Smooth muscle cell (in vitro differentiated cells): ENCODE results near the gene MYO18B. TPM values are rescaled to one million over a fixed set of nuclear protein-coding genes. Genes with fewer than 3 reads are reported as not detected.

Experiments
- DNase-seq: peaks from one replicate; lab custom pipeline; 2025; ENCODE audit not compliant: unreplicated experiment; lab: John Stamatoyannopoulos, UW
- H2AFZ ChIP-seq: fragments of 200-600 bp; sonication (generic); 2 replicates; pipeline ENCODE4 v1.6.0; 2016; ENCODE audit warnings: antibody characterized with exemption, low read depth, mild to moderate bottlenecking
- H3F3A ChIP-seq: fragments of 200-600 bp; sonication (generic); 2 replicates; pipeline ENCODE4 v1.6.0; 2017; ENCODE audit warnings: antibody characterized with exemption, low read depth
- H3K27ac ChIP-seq: fragments of 200-600 bp; sonication (generic); 2 replicates; pipeline ENCODE4 v1.5.1; 2016; ENCODE audit warnings: low read depth, mild to moderate bottlenecking
- H3K27me3 ChIP-seq: fragments of 200-600 bp; sonication (generic); 2 replicates; pipeline ENCODE4 v1.6.1; 2016; ENCODE audit warnings: low read depth, mild to moderate bottlenecking
- H3K36me3 ChIP-seq: fragments of 200-600 bp; sonication (generic); 2 replicates; pipeline ENCODE4 v1.5.1; 2016; ENCODE audit warnings: low read depth
- H3K4me1 ChIP-seq: fragments of 200-600 bp; sonication (generic); 2 replicates; pipeline ENCODE4 v1.5.1; 2016; ENCODE audit warnings: low read depth
- H3K4me2 ChIP-seq: fragments of 200-600 bp; sonication (generic); 2 replicates; pipeline ENCODE4 v1.6.0; 2016; ENCODE audit warnings: mild to moderate bottlenecking
- H3K4me3 ChIP-seq: fragments of 200-600 bp; sonication (generic); 2 replicates; pipeline ENCODE4 v1.5.1; 2016; ENCODE audit warnings: mild to moderate bottlenecking
- H3K79me2 ChIP-seq: fragments of 200-600 bp; sonication (generic); 2 replicates; pipeline ENCODE4 v1.6.0; 2016; ENCODE audit warnings: low read depth, mild to moderate bottlenecking
- H3K9ac ChIP-seq: fragments of 200-600 bp; sonication (generic); 2 replicates; pipeline ENCODE4 v1.6.0; 2016; ENCODE audit warnings: low read depth
- H3K9me3 ChIP-seq: fragments of 200-600 bp; sonication (generic); replicated peaks from 2 replicates; pipeline ENCODE4 v1.5.1; 2016; ENCODE audit warnings: low read depth
- H4K20me1 ChIP-seq: fragments of 200-600 bp; sonication (generic); 2 replicates; pipeline ENCODE4 v1.6.0; 2016; ENCODE audit warnings: low read depth
- WGBS: methylation state at CpG from one replicate; pipeline ENCODE4 v1.1.7; 2016; ENCODE audit warnings: low lambda C conversion rate; 5-methylcytosine and 5-hydroxymethylcytosine counted together
- polyA plus RNA-seq: library from polyadenylated mRNA; unstranded; fragments of >200 nt; fragmentation: Nextera tagmentation; extraction: Ambion mirVana; gene quantifications from 2 replicates; pipeline ENCODE4 v1.2.1, GENCODE V29; 2016
- total RNA-seq: library from RNA; depleted of rRNA; stranded (reverse); fragments of >200 nt; gene quantifications from 2 replicates; pipeline ENCODE4 v1.2.3, GENCODE V29; 2014
- TF ChIP-seq, protein P1 (sequence below): fragments of 200-600 bp; sonication (generic); IDR thresholded peaks from 2 replicates; pipeline ENCODE4 v1.5.1; 2017; ENCODE audit warnings: borderline replicate concordance, mild to moderate bottlenecking, antibody characterized with exemption; ENCODE audit not compliant: insufficient read depth, poor library complexity, severe bottlenecking

The MYO18B gene
- total and polyA plus RNA-seq, 2 experiments from 2014 or later, result 0.13 to 1.2 TPM

DNA sequence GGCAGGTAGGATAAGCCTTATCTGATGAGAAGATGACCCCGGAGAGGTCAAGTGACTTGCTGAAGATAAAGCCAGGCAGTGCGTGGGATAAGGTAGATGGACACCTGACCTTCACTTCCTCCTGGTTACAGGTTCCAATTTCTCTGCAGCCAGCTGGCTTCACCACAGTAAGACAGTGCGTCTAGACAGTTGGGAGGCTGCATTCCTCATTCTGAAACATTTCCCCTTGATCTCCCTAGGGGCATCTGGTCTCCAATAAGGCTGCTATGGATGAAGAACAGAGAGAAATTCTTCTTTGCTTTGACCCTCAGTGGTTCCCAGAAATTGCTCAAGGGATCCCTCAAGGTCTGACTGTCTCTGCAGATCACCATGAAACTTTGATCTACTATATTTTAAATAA is 211.3 kb downstream of the MYO18B start:
- H3K79me2 ChIP-seq, result no peaks in the 10 kb centered on the region
- WGBS, result 48% methylated on average over 3 of the region's 3 CpGs
- no peaks in the 10 kb centered on the region for H3K9me3 ChIP-seq
- no peak overlapping the region for H3K27ac ChIP-seq
- H3K27me3 ChIP-seq, result no peaks in the 10 kb centered on the region
- no peak for DNase-seq
- H3K4me3 ChIP-seq, result no peak overlapping the region
- peak overlapping the region; percentile 8 for H3K4me2 ChIP-seq
- H3K9ac ChIP-seq, result no peak overlapping the region
- TF ChIP-seq, protein P1, sequence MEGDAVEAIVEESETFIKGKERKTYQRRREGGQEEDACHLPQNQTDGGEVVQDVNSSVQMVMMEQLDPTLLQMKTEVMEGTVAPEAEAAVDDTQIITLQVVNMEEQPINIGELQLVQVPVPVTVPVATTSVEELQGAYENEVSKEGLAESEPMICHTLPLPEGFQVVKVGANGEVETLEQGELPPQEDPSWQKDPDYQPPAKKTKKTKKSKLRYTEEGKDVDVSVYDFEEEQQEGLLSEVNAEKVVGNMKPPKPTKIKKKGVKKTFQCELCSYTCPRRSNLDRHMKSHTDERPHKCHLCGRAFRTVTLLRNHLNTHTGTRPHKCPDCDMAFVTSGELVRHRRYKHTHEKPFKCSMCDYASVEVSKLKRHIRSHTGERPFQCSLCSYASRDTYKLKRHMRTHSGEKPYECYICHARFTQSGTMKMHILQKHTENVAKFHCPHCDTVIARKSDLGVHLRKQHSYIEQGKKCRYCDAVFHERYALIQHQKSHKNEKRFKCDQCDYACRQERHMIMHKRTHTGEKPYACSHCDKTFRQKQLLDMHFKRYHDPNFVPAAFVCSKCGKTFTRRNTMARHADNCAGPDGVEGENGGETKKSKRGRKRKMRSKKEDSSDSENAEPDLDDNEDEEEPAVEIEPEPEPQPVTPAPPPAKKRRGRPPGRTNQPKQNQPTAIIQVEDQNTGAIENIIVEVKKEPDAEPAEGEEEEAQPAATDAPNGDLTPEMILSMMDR, result no peak
- no peak overlapping the region for H2AFZ ChIP-seq
- H3K36me3 ChIP-seq, result no peaks in the 10 kb centered on the region
- no peaks in the 10 kb centered on the region for H3K4me1 ChIP-seq
- H3F3A ChIP-seq, result no peaks in the 10 kb centered on the region
- no peaks in the 10 kb centered on the region for H4K20me1 ChIP-seq

DNA sequence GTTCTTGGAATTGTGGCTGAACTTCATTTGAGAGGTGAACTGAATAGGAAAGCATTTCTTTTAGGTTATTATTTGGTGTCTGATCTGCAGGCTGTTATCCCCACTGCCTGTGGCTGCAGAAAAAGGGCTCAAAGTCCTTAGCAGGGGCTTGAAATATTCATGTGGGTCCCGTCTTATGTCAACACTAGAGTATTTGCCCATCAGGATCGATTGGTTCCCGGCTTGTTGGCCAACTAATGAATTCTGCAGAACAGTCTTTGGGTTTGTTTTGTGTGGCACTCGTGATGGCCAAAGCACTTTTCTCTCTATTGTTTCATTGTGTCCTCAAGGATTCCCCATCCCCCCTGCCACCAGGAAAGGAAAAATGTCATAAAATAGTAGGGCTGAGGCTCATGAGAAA is 211.9 kb downstream of the MYO18B start:
- Histone ChIP-seq H3K27me3 (no peaks in the 10 kb centered on the region), H3K4me1 (no peaks in the 10 kb centered on the region), H3K9ac (no peak overlapping the region), H4K20me1 (no peaks in the 10 kb centered on the region), H3F3A (no peaks in the 10 kb centered on the region), H3K79me2 (no peaks in the 10 kb centered on the region), H3K4me2 (peak overlapping the region; percentile 8), H3K9me3 (no peaks in the 10 kb centered on the region), H3K4me3 (no peak overlapping the region), H2AFZ (no peak overlapping the region), H3K27ac (no peak overlapping the region), H3K36me3 (no peaks in the 10 kb centered on the region)
- DNase-seq, result no peak
- WGBS, result 84% methylated on average over 4 of the region's 4 CpGs
- TF ChIP-seq, protein P1, result no peak

DNA sequence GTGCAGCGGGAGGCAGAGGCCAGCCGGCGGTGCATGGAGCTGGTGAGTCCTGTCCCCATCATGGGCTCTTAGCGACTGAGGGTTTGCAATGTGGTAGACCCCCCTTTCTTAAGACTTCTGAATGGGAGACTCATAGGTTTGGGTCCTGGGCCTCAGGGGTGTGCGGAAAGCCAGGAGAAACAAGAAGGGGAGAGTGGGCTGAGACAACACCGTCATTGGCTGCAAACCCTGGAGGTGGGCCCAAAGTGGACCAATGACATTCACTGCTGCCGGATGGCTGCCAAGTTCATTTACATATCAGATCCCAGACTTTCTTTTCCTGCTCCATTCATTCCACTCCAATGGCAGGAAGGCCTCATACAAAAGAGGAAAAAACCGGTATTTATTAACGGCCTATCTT is 213.3 kb downstream of the MYO18B start:
- Histone ChIP-seq H3K4me1 (no peaks in the 10 kb centered on the region), H3K9me3 (no peaks in the 10 kb centered on the region), H2AFZ (no peak overlapping the region), H4K20me1 (no peaks in the 10 kb centered on the region), H3F3A (no peaks in the 10 kb centered on the region), H3K4me3 (no peak overlapping the region), H3K36me3 (no peaks in the 10 kb centered on the region), H3K79me2 (no peaks in the 10 kb centered on the region), H3K9ac (no peak overlapping the region), H3K4me2 (no peak overlapping the region), H3K27me3 (no peaks in the 10 kb centered on the region), H3K27ac (no peak overlapping the region)
- DNase-seq, result no peak
- TF ChIP-seq, protein P1, result no peak
- WGBS, result over 99% methylated on average over 9 of the region's 9 CpGs

DNA sequence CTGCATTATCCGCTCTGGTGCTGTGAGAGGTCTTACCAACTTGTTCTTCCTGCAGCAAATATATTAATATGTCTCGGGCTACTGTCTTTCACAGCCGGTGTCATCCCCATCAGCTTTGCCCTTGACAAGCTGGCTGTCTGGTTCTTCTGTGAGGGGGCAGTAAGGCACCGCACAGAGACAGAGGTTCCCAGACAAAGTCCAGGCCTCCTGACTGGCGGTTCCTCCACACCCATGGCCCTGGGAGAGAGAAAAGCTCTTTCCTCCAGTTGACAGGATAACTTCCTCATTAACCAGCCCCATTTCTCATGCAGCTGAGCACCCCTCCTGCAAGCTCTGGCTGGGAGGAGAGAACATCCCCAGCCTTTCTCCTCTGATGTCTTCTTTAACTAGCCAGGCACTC is 214.8 kb downstream of the MYO18B start:
- TF ChIP-seq, protein P1, result no peak
- H3K27ac ChIP-seq, result no peak overlapping the region
- no peaks in the 10 kb centered on the region for H3K36me3 ChIP-seq
- DNase-seq, result no peak
- no peak overlapping the region for H3K9ac ChIP-seq
- H3K4me2 ChIP-seq, result no peak overlapping the region
- H3K9me3 ChIP-seq, result no peaks in the 10 kb centered on the region
- H4K20me1 ChIP-seq, result no peaks in the 10 kb centered on the region
- H3K4me1 ChIP-seq, result no peaks in the 10 kb centered on the region
- peaks cover 1% of the 10 kb centered on the region for H3K27me3 ChIP-seq
- H2AFZ ChIP-seq, result no peak overlapping the region
- no peaks in the 10 kb centered on the region for H3K79me2 ChIP-seq
- H3F3A ChIP-seq, result no peaks in the 10 kb centered on the region
- H3K4me3 ChIP-seq, result no peak overlapping the region
- WGBS, result 33% methylated on average over 5 of the region's 5 CpGs
